HG03025 (cell line): ENCODE measurements around the gene TXLNA.
"Not testable (repeated sequence)": the region's sequence is repeated elsewhere in the genome, so short reads cannot be mapped to it uniquely, and the experiment has no call there.

ENCODE experiments used
- ATAC-seq: cut with Tn5 transposase; IDR thresholded peaks from one replicate; pipeline ENCODE4 v1.9.1; 2021; ENCODE audit warnings: mild to moderate bottlenecking, moderate library complexity; ENCODE audit not compliant: unreplicated experiment, low FRiP score

Gene TXLNA

DNA sequence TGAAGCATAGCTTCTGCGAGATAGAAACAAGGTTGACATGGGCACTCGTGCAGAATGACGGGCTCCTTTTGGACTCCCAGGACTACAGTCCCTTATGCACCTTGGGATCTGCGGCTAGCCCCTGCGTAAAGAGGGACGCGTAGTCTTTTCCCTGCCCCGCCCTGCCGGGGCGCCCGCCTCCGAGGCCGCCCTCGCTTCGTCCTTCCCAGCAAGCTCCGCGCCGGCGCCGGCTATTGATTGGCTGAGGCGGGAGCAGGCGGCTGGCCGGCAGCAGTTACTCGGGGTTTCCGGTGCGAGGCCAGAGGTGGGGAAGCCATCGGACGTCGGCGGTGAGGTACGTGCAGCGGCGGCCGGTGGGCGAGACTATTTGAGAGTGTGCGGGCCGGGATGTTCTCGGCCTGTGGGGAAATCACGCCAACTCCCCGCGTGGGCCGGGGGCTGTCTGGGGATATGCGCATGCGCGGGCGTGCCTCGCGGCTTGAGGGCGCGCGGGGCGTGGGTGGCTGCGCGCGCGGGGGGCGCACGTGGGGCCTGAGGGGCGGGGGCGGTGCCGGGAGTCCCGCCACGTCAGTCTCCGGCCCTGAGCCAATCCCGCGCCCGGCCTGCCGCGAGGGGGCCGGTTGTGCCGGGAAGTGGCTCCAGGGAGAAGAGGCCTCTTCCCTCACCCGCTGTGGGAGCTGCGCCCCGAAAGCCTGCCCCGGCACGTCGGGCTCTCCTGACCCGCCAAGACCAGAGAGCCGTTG lies at the start of gene TXLNA:
Gene TXLNA, plus strand, starts transcription at position 233 of the 743 bp plus-strand sequence. CDS start 671 bp downstream, outside the sequence.
- ATAC-seq = peak; percentile 74

DNA sequence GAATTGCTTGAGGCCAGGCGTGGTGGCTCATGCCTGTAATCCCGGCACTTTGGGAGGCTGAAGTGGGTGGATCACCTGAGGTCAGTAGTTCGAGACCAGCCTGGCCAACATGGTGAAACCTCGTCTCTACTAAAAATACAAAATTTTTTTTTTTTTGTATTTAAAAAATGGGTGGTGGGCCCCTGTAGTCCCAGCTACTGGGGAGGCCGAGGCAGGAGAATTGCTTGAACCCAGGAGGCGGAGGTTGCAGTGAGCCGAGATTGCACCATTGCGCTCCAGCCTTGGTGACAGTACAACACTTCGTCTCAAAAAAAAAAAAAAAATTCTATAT lies 45.6 kb upstream of the TXLNA start:
- ATAC-seq = not testable (repeated sequence)

DNA sequence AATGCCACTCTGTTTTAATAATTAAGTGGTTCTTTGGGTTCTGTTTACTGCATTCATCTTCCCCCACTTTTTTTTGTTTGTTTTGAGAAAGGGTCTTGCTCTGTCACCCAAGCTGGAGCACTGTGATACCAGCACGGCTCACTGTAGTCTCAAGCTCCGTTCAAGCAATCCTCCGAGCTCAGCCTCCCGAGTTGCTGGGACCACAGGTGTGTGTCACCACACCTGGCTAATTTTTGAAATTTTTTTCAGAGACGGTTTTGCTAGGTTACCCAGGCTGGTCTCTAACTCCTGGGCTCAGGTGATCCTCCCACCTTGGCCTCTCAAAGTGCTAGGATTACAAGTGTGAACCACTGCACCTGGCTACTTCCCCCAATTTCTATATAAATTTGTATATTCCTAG lies 42.4 kb upstream of the TXLNA start:
- no peak for ATAC-seq

DNA sequence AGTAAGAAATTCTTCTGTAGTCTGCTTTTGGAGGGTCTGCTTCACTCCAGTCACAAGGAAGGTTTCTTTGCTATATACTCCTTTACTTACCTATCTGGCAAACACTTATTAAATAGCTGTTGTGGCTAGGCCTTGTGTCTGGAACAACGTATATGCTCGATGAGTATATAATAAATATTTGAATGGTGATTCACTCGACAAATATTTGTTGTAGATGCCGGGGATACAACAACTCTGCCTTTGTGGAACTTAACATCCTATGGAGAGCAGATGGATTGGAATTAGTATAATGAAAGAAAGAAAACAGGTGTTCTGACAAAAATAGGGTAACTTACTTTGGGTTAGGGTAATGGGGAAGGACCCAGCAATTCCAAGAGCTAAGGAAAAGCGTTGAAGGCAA lies 40.5 kb upstream of the TXLNA start:
- no peak for ATAC-seq

DNA sequence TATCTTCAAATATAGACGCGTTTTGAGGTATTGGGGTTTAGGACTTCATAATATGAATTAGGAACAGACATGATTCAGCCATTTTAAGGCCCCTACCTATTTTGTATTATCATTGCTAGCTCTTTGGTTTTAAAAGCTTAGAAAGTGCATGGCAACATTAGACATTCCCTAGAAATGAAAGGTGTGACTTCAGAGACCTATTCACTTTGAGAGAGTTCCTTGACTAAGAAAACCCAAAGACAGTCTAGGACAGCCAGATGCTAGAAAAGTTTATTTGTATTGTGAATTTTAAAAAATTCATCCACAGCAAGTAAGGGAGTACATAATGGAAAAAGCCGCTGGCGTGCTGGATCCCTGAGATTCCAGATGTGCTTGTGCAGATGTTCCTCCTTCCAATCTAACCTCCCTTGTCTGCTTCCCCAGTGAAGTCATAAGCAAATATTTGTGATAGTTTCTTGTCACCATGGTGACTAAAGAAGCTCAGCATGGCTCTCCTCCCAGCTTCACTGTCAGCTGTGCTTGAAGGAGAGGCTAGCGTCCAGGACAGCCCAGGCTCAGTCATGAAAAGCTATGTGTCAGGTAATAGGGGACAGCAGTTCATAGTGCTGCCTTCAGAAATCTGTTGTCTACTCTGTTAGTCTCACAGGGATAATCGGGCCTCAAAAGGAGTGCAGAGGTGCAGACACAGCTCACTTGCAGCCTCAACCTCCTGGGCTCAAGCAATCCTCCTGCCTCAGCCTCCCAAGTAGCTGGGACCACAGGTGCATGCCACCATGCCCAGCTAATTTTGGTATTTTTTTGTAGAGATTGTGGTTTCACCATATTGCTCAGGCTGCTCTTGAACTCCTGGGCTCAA lies 36.8 kb upstream of the TXLNA start:
- no peak for ATAC-seq

DNA sequence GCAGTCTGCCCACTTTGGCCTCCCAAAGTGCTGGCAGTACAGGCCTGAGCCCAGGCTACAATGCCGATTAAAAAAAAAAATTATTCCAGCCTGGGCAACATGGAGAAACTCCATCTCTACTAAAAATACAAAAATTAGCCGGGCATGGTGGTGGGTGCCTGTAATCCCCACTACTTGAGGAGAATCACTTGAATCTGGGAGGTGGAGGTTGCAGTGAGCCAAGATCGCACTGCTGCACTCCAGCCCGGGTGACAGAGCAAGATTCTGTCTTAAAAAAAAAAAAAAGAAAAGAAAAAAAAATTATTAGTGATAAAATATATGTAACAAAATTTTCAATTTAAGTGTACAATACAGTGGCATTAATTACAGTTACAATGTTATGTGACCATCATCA lies 36.2 kb upstream of the TXLNA start:
- ATAC-seq = not testable (repeated sequence)

DNA sequence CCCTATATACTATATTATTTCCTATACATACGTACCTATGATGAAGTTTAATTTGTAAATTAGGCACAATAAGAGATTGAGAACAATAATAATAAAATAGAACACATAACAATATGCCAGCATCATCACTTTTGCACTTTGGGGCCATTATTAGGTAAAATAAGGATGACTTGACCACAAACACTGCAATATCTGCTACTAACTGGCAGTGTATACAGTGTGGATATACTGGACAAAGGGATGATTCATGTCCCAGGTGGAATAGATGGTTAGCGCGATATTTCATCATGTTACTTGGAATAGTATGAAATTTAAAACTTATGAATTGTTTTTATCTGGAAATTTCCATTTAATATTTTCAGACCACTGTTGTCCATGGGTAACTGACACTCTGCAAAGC lies 35.4 kb upstream of the TXLNA start:
- ATAC-seq = no peak

DNA sequence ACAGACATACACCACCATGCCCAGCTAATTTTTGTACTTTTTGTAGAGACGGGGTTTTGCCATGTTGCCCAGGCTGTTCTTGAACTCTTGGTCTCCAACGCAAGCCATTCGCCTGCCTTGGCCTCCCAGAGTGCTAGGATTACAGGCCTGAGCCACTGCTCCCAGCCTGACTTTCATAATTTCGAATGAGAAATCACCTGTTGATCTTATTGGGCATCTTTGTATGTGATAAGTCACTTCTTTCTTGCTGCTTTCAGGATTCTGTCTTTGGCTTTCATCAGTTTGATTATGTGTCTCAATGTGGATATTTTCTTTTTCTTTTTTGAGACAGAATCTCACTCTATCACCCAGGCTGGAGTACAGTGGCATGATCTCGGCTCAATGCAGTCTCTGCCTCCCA lies 31.7 kb upstream of the TXLNA start:
- not testable (repeated sequence) for ATAC-seq

DNA sequence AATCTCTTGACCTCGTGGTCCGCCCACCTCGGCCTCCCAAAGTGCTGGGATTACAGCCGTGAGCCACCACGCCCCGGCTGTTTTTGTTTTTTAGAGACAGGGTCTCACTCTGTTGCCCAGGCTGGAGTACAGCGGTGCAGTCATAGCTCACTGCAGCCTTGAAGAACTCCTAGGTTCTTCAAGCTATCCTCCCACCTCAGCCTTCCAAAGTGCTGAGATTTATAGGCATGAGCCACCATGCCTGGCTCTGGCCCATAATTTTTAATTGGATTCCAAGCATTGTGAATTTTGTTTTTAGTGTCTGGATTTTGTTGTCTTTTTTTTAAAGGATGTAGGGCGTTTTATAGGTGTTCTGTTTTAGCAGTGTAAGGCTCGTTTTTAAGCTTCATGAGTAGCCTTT lies 28.6 kb upstream of the TXLNA start:
- ATAC-seq = no peak

DNA sequence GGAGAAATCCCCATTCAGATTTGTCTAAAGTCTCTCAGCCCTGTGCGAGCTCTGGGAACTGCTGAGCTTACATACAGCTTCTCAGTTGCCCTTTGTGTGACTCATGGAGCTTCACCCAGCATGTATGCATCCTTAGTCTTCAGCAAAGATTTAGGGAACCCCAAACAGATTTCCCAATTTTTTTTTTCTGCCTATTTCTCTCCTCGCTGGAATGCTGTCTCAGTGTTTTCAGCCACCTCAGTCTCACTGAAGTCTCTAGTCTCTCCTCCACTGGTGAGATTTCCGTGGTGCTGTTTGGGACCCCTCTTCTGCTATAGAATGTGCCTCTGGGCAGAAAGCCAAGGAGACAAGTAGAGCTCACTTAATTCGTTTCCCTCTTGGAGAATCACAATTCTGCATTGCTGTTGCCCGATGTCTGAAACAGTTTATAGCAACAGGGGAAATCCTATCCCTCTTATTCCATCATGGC lies 28.1 kb upstream of the TXLNA start:
- ATAC-seq = no peak

DNA sequence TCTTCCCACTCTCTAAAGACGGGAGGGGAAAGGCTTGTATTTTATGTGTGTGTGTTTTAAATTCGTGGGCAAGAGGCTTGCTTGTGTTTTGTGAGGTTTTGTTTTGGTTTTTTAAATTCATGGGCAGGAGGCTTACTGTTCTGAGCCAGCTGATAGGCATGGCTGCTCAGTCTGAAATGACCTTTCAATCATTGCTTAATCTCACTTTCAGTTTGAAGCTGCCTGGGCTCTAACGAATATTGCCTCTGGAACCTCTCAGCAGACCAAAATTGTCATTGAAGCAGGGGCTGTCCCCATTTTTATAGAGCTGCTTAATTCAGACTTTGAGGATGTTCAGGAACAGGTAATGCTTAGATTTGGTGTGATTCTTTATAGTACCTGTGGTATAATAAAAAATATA lies 20.3 kb upstream of the TXLNA start:
- ATAC-seq = no peak

DNA sequence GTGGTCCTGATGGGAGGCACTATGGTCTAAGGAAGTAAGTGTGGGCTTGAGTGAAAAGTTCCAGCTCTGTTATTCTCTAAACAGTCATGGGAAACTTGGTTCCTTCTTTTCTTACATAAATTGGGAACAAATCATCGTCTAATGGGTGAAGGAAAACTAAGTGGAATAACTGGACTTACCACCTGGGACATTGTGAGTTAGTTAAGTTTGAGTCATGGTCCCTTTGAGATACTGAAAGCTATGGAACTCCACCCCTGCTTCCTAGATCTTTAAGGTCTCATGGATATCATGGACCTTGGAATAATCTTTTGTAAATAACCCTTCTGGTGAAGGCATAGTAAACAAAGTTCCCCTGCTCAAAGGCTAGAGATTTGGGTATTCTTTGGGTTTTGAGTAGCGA lies 16.1 kb upstream of the TXLNA start:
- ATAC-seq = no peak

DNA sequence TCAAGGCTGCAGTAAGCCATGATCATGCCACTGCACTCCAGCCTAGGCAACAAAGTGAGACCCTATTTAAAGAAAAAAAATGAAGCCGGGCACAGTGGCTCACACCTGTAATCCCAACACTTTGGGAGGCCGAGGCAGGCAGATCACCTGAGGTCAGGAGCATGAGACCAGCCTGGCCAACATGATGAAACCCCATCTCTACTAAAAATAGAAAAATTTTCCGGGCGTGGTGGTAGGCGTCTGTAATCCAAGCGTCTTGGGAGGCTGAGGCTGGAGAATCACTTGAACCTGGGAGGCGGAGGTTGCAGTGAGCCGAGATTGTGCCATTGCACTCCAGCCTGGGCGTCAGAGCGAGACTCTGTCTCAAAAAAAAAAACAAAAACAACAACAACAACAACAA lies 13.8 kb upstream of the TXLNA start:
- not testable (repeated sequence) for ATAC-seq

DNA sequence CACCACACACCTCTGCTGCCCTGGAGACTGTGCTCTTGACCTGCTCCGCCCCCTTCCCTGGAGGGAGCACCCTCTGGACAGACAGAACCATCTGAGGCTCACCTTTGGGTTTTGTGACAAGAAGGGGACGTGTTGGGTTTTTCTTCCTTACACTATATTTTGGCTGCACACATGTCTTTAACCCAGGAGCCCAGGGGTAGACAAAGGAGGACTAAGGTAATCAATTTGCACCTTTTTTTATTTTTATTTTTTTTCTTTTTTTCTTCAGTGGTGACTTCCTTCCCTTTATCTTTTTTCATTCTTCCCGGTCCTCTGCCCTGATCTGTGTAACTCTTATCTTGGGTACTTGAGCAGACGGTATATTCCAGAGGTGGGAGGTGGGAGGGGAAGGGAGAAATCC lies 8.5 kb upstream of the TXLNA start:
- no peak for ATAC-seq

DNA sequence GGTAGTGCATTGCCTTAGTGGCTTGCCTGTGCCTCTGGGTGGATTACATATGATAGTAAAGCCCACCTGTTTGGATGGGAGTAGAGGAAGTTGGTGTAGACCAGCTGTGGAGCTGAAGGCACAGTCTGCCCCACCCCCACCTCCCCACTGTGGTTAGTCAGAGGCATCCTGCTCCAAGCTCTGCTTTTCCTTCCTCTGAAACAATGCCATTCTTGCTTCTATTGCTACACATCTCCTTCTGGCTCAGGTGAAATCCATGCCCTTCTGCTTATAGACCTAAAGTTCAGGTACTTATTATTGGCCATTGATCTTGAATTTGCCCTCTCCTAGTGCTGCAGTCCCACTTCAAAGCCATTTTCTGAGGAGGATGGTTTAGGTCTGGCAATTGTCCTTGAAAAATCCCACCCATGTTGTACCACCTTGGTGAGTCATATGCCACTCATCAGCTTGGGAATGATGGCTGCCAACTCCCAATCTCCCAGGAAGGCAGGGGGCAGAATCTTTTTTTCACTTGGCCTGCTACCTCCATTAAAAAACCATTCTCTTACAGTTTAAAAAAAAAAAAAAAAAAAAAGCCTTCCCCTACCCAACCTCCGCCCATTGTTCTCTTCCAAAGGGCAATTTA lies 6.7 kb upstream of the TXLNA start:
- ATAC-seq = no peak

DNA sequence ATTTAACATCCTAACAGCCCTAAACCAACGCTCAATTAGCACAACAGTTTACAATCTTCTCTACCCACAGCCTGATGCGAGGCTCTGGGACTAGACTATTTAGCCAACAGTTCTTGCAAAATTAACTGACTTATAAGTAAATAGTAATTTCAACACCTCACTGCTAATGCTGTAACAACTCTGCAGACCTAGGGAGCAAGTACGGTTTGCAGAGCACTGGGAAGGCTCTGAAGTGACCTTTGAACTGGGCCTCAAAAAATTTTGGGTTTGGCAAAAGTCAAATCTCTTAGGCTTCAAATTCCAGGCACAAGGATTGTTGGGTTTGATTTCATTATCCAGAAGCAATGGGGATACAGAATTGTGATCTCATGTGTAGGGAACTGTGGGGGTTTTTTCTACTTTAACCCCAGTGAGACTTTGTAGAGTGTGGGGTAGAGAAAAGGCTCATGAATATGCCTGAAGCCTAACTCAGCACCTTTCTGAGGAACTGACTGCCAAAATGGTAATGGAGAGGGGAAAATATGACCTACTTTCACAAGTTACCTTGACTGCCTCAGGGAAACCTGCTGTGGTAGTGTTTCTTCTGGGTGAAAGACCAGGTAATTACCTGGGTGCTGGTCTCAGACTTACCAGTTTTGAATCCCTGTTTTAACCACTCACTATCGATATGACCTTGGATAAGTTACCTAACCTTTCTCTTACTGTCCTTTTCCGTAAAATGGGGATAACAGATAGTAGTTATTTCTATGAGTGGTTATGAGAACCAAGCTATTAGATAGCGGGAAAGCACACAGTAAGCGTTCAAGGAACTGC lies 889 bp upstream of the TXLNA start:
- no peak for ATAC-seq

DNA sequence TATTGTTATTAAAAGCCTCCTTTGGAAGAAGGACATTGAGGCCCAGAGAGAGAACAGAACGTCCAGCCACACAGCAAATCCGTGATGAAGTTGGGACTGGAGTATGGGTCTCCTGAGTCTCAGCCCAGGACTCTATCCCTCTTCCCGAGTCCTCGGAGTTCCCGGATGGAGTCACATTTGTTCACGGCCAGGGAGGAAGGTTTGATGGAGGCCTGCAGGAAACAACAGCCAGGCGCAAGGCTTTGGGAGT lies 357 bp upstream of the TXLNA start:
- no peak for ATAC-seq

DNA sequence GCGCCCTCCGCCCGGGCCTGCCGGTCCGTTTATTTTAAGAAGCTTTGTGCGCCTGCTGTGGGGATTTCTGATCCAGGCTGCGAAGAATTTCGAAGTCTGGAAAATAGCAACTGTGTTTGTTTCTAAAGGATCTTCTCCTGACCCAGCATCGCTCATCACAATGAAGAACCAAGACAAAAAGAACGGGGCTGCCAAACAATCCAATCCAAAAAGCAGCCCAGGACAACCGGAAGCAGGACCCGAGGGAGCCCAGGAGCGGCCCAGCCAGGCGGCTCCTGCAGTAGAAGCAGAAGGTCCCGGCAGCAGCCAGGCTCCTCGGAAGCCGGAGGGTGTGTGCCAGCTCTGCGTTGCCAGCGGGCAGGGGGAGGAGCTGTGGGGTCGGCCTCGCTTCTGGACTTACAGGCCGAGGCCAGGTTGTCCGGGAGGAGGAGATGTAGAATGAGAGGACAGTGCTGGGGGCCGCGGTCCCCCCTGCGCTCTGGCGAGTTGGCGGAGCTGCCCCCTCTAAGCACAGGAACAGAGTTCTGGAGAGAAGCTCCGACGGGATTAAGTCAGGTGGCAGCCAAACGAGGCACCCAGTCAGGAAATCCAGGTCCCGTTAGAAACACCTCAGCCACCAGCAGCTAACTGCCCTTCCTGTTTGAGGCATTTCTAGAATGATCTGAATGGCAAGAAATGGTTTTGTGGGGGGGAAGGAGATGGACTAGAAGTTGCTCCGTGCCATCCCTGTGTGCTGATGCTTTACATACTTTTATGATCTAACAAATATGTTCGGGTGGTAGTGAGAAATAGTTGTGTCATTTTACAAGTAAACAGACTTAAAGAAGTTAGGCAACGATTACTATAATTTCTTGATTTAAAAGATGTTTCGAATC lies 948 bp downstream of the TXLNA start:
- ATAC-seq = no peak

DNA sequence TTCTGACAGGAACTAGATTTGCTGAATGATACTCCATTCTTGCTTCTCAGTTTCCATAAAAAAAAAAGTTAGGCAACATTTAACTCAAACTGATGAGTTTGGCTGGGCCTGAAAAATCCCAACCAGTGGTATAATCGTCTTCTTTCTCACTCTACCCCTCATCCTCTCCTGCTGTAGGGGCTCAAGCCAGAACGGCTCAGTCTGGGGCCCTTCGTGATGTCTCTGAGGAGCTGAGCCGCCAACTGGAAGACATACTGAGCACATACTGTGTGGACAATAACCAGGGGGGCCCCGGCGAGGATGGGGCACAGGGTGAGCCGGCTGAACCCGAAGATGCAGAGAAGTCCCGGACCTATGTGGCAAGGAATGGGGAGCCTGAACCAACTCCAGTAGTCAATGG lies 1.6 kb downstream of the TXLNA start:
- no peak for ATAC-seq

DNA sequence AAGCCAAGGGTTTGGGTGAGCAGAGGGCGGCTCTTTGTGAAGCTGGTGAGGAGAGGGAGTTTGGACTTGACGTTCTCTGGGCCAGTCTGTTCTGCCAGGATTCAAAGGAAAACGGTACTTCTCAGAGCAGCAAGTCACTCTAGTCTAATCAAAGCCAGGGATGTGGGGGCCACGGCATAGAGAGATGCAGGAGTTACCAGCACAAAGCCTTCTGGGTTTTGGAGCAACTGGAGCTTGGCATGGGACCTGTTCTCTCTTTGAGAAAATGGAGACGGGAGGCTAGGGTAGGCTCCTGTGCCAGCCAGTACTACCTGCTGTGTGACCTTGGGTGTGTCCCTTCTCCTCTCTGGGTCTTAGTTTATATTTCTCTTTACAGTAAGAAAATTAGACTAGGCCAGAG lies 2.1 kb downstream of the TXLNA start:
- no peak for ATAC-seq
